Ascending aorta (tissue), 2 donors: Measurements from ENCODE around the gene C20orf173. TPM values are rescaled to one million over a fixed set of nuclear protein-coding genes. Genes with fewer than 3 reads are reported as not detected.

Experiments used
- DNase-seq, 2 donors: peaks; one replicate each; pipeline ENCODE4 v3.0.0-alpha.2; 2019; ENCODE audit warnings: low spot score in 2 of 2
- H3K27ac ChIP-seq, 2 donors: fragments of 200-600 bp; sonication (generic); one replicate each; pipeline ENCODE4 v1.5.1; 2016 to 2017; ENCODE audit warnings: mild to moderate bottlenecking in 1 of 2
- H3K27me3 ChIP-seq: fragments of 200-600 bp; sonication (generic); one replicate; pipeline ENCODE4 v1.5.1; 2017
- H3K36me3 ChIP-seq, 2 donors: fragments of 200-600 bp; sonication (generic); one replicate each; pipeline ENCODE4 v1.5.1; 2016
- H3K4me1 ChIP-seq, 2 donors: fragments of 200-600 bp; sonication (generic); one replicate each; pipeline ENCODE4 v1.5.1; 2016 to 2017; ENCODE audit warnings: mild to moderate bottlenecking in 1 of 2
- H3K4me3 ChIP-seq, 2 donors: fragments of 200-600 bp; sonication (generic); one replicate each; pipeline ENCODE4 v1.5.1; 2016 to 2017; ENCODE audit warnings: mild to moderate bottlenecking in 1 of 2
- H3K9me3 ChIP-seq, 2 donors: fragments of 200-600 bp; sonication (generic); one replicate each; pipeline ENCODE4 v1.5.1; 2016
- intact Hi-C: fragments of 100-400 bp; cut with DNase I; formaldehyde crosslinking; loops from one replicate; pipeline ENCODE4 v1.15.1; 2023
- total RNA-seq: library from RNA; depleted of rRNA; stranded (reverse); fragments of >200 nt; gene quantifications from one replicate; pipeline ENCODE4 v1.1.0, GENCODE V29; 2016
- TF ChIP-seq, protein P1 (sequence below), 3 experiments: fragments of 200-600 bp in 2 of 3; fragments of 450-650 bp in 1 of 3; sonication (generic) in 2 of 3; IDR thresholded peaks; one replicate each; pipeline ENCODE4 v1.5.1; 2016 to 2019; ENCODE audit warnings: antibody characterized with exemption in 3 of 3, mild to moderate bottlenecking in 1 of 3, moderate library complexity in 1 of 3

The C20orf173 gene
- total RNA-seq, 1 donor from 2014 or later: not detected

DNA sequence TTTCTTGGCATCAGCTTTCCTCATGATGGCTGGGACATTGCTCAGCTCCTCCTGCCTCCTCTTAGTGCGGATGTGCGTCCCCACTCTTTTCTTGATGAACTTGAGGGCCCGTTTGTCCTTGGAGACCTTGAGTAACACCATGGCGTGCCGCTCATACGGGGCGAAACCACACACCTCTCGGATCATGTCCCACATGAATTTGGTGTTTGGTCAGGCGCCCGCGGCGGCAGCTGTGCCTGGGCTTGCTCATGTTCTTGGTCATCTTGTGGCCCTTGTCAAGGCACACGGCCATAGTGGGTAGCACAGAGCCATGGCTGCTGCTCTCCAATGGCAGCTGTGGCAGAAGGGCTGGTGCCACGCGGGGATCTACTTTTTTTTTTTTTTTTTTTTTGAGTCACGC is 15.0 kb upstream of the C20orf173 start:
- peaks cover 0 to 12% of the 10 kb centered on the region in 2 donors for H3K4me1 ChIP-seq
- H3K4me3 ChIP-seq: no peak overlapping the region
- peaks cover 17 to 24% of the 10 kb centered on the region in 2 donors for H3K36me3 ChIP-seq
- no peaks in the 10 kb centered on the region for H3K9me3 ChIP-seq
- TF ChIP-seq, protein P1, sequence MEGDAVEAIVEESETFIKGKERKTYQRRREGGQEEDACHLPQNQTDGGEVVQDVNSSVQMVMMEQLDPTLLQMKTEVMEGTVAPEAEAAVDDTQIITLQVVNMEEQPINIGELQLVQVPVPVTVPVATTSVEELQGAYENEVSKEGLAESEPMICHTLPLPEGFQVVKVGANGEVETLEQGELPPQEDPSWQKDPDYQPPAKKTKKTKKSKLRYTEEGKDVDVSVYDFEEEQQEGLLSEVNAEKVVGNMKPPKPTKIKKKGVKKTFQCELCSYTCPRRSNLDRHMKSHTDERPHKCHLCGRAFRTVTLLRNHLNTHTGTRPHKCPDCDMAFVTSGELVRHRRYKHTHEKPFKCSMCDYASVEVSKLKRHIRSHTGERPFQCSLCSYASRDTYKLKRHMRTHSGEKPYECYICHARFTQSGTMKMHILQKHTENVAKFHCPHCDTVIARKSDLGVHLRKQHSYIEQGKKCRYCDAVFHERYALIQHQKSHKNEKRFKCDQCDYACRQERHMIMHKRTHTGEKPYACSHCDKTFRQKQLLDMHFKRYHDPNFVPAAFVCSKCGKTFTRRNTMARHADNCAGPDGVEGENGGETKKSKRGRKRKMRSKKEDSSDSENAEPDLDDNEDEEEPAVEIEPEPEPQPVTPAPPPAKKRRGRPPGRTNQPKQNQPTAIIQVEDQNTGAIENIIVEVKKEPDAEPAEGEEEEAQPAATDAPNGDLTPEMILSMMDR (IDR thresholded peaks at IDR 0.05): no peak
- intact Hi-C loops: loop anchor here (5.0 kb wide), 1 partner anchor 153 kb away; the partner anchor contains the start of genes NFS1 and ROMO1
- no peak overlapping the region for H3K27ac ChIP-seq
- no peak for DNase-seq
- H3K27me3 ChIP-seq: no peaks in the 10 kb centered on the region

DNA sequence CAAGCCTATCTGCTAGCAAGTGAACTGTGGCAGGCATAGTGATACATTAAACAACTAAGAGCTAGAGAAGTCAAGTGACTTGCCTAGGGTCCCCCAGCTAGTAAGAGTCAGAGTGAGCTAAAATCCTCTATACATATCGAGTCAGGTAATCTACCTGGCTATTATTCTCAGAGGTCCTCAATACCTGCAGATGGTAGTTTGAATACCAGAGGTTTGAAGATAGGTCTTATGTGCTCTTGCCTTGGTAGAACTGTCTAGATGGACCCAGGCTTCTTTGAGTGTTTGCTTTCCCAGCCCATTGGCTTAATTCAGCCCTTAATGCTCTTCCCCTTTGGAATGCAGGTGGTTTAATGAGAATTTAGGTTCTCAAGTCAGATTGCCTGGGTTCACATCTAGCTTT is 13.5 kb upstream of the C20orf173 start:
- Histone ChIP-seq H3K4me1 (peaks cover 0 to 12% of the 10 kb centered on the region in 2 donors), H3K27me3 (no peaks in the 10 kb centered on the region), H3K4me3 (peak overlapping the region; percentile 75 to 85), H3K9me3 (no peaks in the 10 kb centered on the region), H3K27ac (no peak overlapping the region), H3K36me3 (peaks cover 3 to 10% of the 10 kb centered on the region in 2 donors)
- TF ChIP-seq, protein P1 (IDR thresholded peaks at IDR 0.05): no peak
- DNase-seq: no peak
- intact Hi-C loops: loop anchor here (2.0 to 5.0 kb wide), 3 partner anchors 74 to 154 kb away; partner anchors contain the start of genes CPNE1, NFS1, RBM12 and ROMO1

DNA sequence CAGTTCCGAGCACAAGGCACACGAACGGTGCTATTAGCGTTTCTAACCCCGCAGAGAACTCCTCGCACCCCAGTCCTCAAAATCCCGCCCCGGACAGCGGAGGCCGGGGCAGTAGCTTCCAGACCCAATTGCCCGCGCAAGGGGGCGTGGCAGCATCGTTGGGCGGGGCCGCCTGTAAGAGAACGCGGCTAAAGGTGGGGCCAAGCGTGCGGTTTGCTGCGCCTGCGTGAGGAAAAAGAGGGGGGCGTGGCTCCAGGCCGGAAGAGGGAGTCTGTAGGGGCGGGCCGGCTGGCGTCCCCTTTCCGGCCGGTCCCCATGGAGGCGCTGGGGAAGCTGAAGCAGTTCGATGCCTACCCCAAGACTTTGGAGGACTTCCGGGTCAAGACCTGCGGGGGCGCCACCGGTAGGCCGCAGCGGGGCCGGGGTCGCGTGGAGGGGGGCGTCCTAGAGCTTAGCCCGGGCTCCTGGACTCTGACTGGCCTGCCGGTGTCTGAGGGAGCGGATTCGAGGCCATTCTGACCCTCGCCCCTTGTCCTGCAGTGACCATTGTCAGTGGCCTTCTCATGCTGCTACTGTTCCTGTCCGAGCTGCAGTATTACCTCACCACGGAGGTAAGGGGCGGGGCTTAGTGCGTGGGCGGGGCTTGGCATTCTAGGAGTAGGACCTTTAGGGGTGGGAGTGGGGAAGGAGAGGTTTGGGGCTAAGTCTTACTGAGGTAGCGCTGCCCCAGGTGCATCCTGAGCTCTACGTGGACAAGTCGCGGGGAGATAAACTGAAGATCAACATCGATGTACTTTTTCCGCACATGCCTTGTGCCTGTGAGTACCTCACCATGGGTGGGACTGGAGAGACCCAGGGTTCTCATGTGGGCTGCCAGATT is 12.6 kb upstream of the C20orf173 start, which contains the start of gene ERGIC3:
Gene ERGIC3, plus strand, starts transcription at position 296 of the 880 bp plus-strand sequence. Its CDS starts 20 bp downstream, at position 316.
- intact Hi-C loops: loop anchor here (2.0 to 5.0 kb wide), 3 partner anchors 75 to 155 kb away; partner anchors contain the start of genes CPNE1, NFS1, RBM12 and ROMO1

DNA sequence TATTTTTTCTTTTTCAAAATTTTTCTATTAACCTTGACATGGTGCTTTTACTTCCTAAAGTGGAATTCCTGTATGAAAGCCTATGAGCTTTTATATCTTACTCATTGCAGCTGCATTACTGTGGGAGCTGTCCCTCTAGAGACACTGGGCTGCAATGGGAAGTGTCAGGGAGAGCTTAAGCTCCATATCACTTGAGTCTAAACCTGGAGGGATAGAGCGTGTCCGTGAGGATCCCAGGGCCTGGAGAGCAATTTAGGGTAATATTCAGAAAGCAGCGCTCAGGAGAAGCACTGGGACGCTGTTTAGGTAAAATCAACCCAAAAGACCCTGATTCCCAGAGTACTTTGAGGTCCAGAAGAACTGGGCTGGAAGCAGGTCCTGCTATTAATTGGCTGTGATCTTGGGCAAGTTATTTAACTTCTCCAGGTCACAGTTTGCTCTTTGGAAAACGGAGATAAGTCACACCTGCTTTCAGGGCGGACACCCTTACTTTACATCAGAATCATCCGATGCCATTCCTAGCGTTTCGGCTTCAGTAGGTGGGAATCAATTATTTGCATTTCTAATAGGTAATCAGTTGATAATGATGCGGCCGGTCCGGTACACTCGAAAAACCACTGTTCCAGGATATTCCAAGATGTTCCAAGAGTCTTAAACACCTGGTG is 11.8 kb upstream of the C20orf173 start:
- Histone ChIP-seq H3K4me3 (peak overlapping the region; percentile 75 to 85), H3K36me3 (no peaks in the 10 kb centered on the region), H3K4me1 (peaks cover 0 to 12% of the 10 kb centered on the region in 2 donors), H3K27ac (no peak overlapping the region), H3K27me3 (no peaks in the 10 kb centered on the region), H3K9me3 (no peaks in the 10 kb centered on the region)
- DNase-seq: no peak
- TF ChIP-seq, protein P1 (IDR thresholded peaks at IDR 0.05): no peak
- intact Hi-C loops: loop anchor here (5.0 kb wide), 1 partner anchor 156 kb away; the partner anchor contains the start of genes NFS1 and ROMO1

More for the DNA sequence above, 12.6 kb upstream of the C20orf173 start, which contains the start of gene ERGIC3:
- peaks cover 0 to 2% of the 10 kb centered on the region in 2 donors for H3K36me3 ChIP-seq
- peak within 1 kb of the TSS; percentile 42 to 72 for H3K27ac ChIP-seq
- TF ChIP-seq, protein P1 (IDR thresholded peaks at IDR 0.05): peak in 1 of 3 experiments; percentile 7
- peaks cover 0 to 12% of the 10 kb centered on the region in 2 donors for H3K4me1 ChIP-seq
- peak within 1 kb of the TSS; percentile 75 to 85 for H3K4me3 ChIP-seq
- no peaks in the 10 kb centered on the region for H3K27me3 ChIP-seq
- H3K9me3 ChIP-seq: no peaks in the 10 kb centered on the region
- DNase-seq: peak; percentile 86 to 98

DNA sequence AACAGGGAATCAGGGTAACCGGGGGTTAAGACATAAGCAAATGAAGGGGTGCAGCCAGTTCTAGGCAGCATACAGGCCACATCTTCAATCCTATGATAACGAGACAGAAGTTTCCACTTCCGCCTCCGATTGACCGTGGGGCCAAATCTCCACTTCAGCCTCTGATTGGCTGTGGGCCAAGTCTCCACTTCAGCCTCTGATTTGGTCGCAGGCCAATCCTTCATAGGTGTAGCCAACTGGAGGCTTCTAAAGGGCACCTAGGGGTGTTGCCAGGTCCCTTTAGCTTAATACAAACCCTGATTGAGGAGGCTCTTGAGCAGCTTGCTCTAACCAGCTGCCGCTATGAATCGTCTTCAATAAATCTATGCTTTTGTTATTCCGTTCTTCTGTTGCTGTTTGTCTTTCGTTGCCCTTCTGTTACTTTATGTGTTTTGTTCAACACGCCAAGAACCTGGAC is 10.3 kb upstream of the C20orf173 start:
- Histone ChIP-seq H3K4me1 (peaks cover 0 to 12% of the 10 kb centered on the region in 2 donors), H3K27ac (no peak overlapping the region), H3K27me3 (no peaks in the 10 kb centered on the region), H3K36me3 (no peaks in the 10 kb centered on the region), H3K4me3 (no peak overlapping the region), H3K9me3 (no peaks in the 10 kb centered on the region)
- no peak for DNase-seq
- intact Hi-C loops: loop anchor here (5.0 kb wide), 1 partner anchor 158 kb away; the partner anchor contains the start of genes NFS1 and ROMO1
- TF ChIP-seq, protein P1 (IDR thresholded peaks at IDR 0.05): no peak
